IMR-90 (cell line): ENCODE data around the gene F10. TPM values are rescaled to one million over a fixed set of nuclear protein-coding genes. Genes with fewer than 3 reads are reported as not detected.

Source experiments
- ATAC-seq: fragments of 200-7000 bp; cut with Tn5 transposase; 2 replicates; pipeline ENCODE4 v1.9.1; 2020; ENCODE audit warnings: low read depth, mild to moderate bottlenecking, moderate library complexity
- BruUV-seq: library from RNA; stranded (reverse); fragments of 400-500 nt; replicated peaks from 2 replicates; lab custom pipeline; 2021; lab: Mats Ljungman, UMichigan
- CTCF ChIA-PET: fragments of 300-600 bp; formaldehyde crosslinking; extraction: SDS; loops from one replicate; lab custom pipeline; 2021; ENCODE audit warnings: antibody characterized with exemption; lab: Yijun Ruan, JAX
- POLR2A ChIA-PET: fragments of 300-600 bp; sonication (Branson Sonifier 250); formaldehyde crosslinking; loops from one replicate; lab custom pipeline; 2022; ENCODE audit warnings: antibody characterized with exemption; ENCODE audit not compliant: unreplicated experiment; lab: Charles Lee
- DNase-seq: peaks from one replicate; pipeline ENCODE4 v3.0.0; 2013
- H2AFZ ChIP-seq: replicated peaks from 2 replicates; pipeline ENCODE3; 2013; ENCODE audit warnings: low read length, mild to moderate bottlenecking; ENCODE audit not compliant: poor library complexity
- H2AK5ac ChIP-seq: 2 replicates; pipeline ENCODE4 v1.6.1; 2013; ENCODE audit warnings: low read depth, low read length, inconsistent platforms
- H2AK9ac ChIP-seq: replicated peaks from 2 replicates; pipeline ENCODE3; 2013; ENCODE audit warnings: mild to moderate bottlenecking, low read depth, low read length, moderate library complexity; ENCODE audit not compliant: poor library complexity
- H2BK120ac ChIP-seq: 2 replicates; pipeline ENCODE4 v1.6.1; 2013; ENCODE audit warnings: low read depth, low read length, inconsistent platforms
- H2BK15ac ChIP-seq: 3 replicates; pipeline ENCODE4 v1.6.1; 2013; ENCODE audit warnings: low read depth, low read length, inconsistent platforms
- H2BK20ac ChIP-seq: 2 replicates; pipeline ENCODE4 v1.6.1; 2013; ENCODE audit warnings: low read depth, mild to moderate bottlenecking, inconsistent platforms, low read length, moderate library complexity
- H2BK5ac ChIP-seq: 2 replicates; pipeline ENCODE4 v1.6.1; 2013; ENCODE audit warnings: mild to moderate bottlenecking, low read depth, low read length, inconsistent platforms; ENCODE audit not compliant: poor library complexity, severe bottlenecking
- H3K14ac ChIP-seq: replicated peaks from 2 replicates; pipeline ENCODE4 v1.6.1; 2013; ENCODE audit warnings: low read depth, low read length, inconsistent platforms
- H3K18ac ChIP-seq: 2 replicates; pipeline ENCODE4 v1.6.1; 2013; ENCODE audit warnings: low read depth, low read length, control low read depth
- H3K23ac ChIP-seq: 2 replicates; pipeline ENCODE4 v1.6.1; 2013; ENCODE audit warnings: low read depth, low read length, inconsistent platforms
- H3K27ac ChIP-seq: 2 replicates; pipeline ENCODE4 v1.5.1; 2013; ENCODE audit warnings: mild to moderate bottlenecking, control low read depth, low read length; ENCODE audit not compliant: insufficient read depth
- H3K27me3 ChIP-seq: 2 replicates; pipeline ENCODE4 v1.6.1; 2013; ENCODE audit warnings: low read length; ENCODE audit not compliant: control insufficient read depth, insufficient read depth
- H3K36me3 ChIP-seq: 2 replicates; pipeline ENCODE4 v1.6.1; 2013; ENCODE audit warnings: low read length, mixed read lengths; ENCODE audit not compliant: control insufficient read depth, insufficient read depth
- H3K4ac ChIP-seq: 2 replicates; pipeline ENCODE4 v1.6.1; 2013; ENCODE audit warnings: low read depth, low read length, inconsistent platforms
- H3K4me1 ChIP-seq: 2 replicates; pipeline ENCODE4 v1.6.1; 2013; ENCODE audit warnings: low read length, mixed read lengths; ENCODE audit not compliant: control insufficient read depth, insufficient read depth
- H3K4me2 ChIP-seq: 2 replicates; pipeline ENCODE4 v1.6.1; 2013; ENCODE audit warnings: low read depth, mild to moderate bottlenecking, control low read depth, low read length, moderate library complexity
- H3K4me3 ChIP-seq: 2 replicates; pipeline ENCODE4 v1.5.1; 2013; ENCODE audit warnings: low read depth, mild to moderate bottlenecking, control low read depth, low read length, moderate library complexity; ENCODE audit not compliant: insufficient read depth
- H3K56ac ChIP-seq: 2 replicates; pipeline ENCODE4 v1.6.1; 2013; ENCODE audit warnings: low read length, inconsistent platforms; ENCODE audit not compliant: insufficient read depth; ENCODE audit errors: extremely low read depth
- H3K79me1 ChIP-seq, 2 experiments: 2 replicates each; pipeline ENCODE4 v1.6.1; 2013; ENCODE audit warnings: low read length in 2 of 2, inconsistent platforms in 1 of 2, low read depth in 1 of 2
- H3K9ac ChIP-seq: 2 replicates; pipeline ENCODE4 v1.6.1; 2013; ENCODE audit warnings: low read depth, low read length, control low read depth
- H3K9me1 ChIP-seq: 2 replicates; pipeline ENCODE4 v1.6.1; 2013; ENCODE audit warnings: low read length, inconsistent platforms; ENCODE audit not compliant: insufficient read depth
- H3K9me3 ChIP-seq: 2 replicates; pipeline ENCODE4 v1.6.1; 2013; ENCODE audit warnings: low read length; ENCODE audit not compliant: control insufficient read depth, insufficient read depth
- H4K20me1 ChIP-seq: 2 replicates; pipeline ENCODE4 v1.6.1; 2013; ENCODE audit warnings: low read length, inconsistent platforms; ENCODE audit not compliant: insufficient read depth
- H4K5ac ChIP-seq: 2 replicates; pipeline ENCODE4 v1.6.1; 2013; ENCODE audit warnings: mild to moderate bottlenecking, low read depth, low read length, control low read depth
- H4K8ac ChIP-seq, 2 experiments: 2 replicates each; pipeline ENCODE4 v1.6.1; 2013; ENCODE audit warnings: low read depth in 2 of 2, low read length in 2 of 2, control low read depth in 1 of 2, inconsistent platforms in 1 of 2
- H4K91ac ChIP-seq: 2 replicates; pipeline ENCODE4 v1.6.1; 2013; ENCODE audit warnings: low read depth, low read length, inconsistent platforms; ENCODE audit not compliant: insufficient read depth
- CTCF ChIP-seq: conservative IDR thresholded peaks from 2 replicates; pipeline ENCODE4 v1.5.1; 2012; ENCODE audit warnings: mild to moderate bottlenecking, low read depth, low read length, improper control_type of control experiment
- RAD21 ChIP-seq: IDR thresholded peaks from 2 replicates; pipeline ENCODE4 v1.6.1; 2012; ENCODE audit warnings: low read length, improper control_type of control experiment
- RFX5 ChIP-seq: IDR thresholded peaks from 2 replicates; pipeline ENCODE4 v1.8.0; 2012; ENCODE audit warnings: low read depth, mild to moderate bottlenecking, low read length, moderate library complexity
- SMC3 ChIP-seq: fragments of 150-350 bp; IDR thresholded peaks from 2 replicates; pipeline ENCODE4 v1.6.1; 2016; ENCODE audit warnings: low read depth, mild to moderate bottlenecking, antibody characterized with exemption, low read length, moderate library complexity
- USF2 ChIP-seq: fragments of 150-350 bp; IDR thresholded peaks from 2 replicates; pipeline ENCODE4 v1.6.1; 2017; ENCODE audit warnings: mild to moderate bottlenecking, antibody characterized with exemption, low read length, low read depth
- WGBS, 2 experiments: methylation state at CpG; one replicate each; pipeline versions ENCODE4 v1.1.5 to v1.1.7; 2013; ENCODE audit warnings: missing lambda C conversion rate in 2 of 2; ENCODE audit not compliant: insufficient read length in 1 of 2; ENCODE audit errors: extremely low coverage in 2 of 2; 5-methylcytosine and 5-hydroxymethylcytosine counted together
- dilution Hi-C: fragments of 300-500 bp; cut with HindIII; formaldehyde crosslinking; loops from one replicate; pipeline ENCODE4 v1.14.3; 2018; ENCODE audit warnings: low sequenced_read_pairs; ENCODE audit not compliant: unreplicated experiment
- in situ Hi-C: fragments of 300-500 bp; cut with MboI; formaldehyde crosslinking; loops from 3 replicates; pipeline ENCODE4 v1.14.3; 2019; ENCODE audit warnings: low sequenced_read_pairs, inconsistent platforms, mixed read lengths
- intact Hi-C: fragments of 100-400 bp; cut with micrococcal nuclease; formaldehyde crosslinking; loops from 2 replicates; pipeline ENCODE4 v1.10.0; 2022
- polyA plus RNA-seq, 3 experiments: library from polyadenylated mRNA; depleted of rRNA; stranded (reverse); fragments of >200 nt; gene quantifications; 2 replicates each; pipeline ENCODE4 v1.2.3, GENCODE V29; 2012; ENCODE audit warnings: low replicate concordance in 1 of 3
- total RNA-seq: library from RNA; depleted of rRNA; stranded (reverse); fragments of >200 nt; gene quantifications from 2 replicates; pipeline ENCODE4 v1.2.3, GENCODE V29; 2012

The F10 gene
- total and polyA plus RNA-seq, 2 of the 4 experiments (the other 2 are of a cell fraction): 9.1 to 19.5 TPM

- H3K27ac ChIP-seq: no peak overlapping the region
- no peaks in the 10 kb centered on the region for H3K9me3 ChIP-seq
- CTCF ChIA-PET: no interaction called here
- H2AK5ac ChIP-seq: no peak overlapping the region
- POLR2A ChIA-PET: no interaction called here
- H2BK20ac ChIP-seq: no peak overlapping the region
- no peaks in the 10 kb centered on the region for H4K20me1 ChIP-seq
- H4K8ac ChIP-seq: no peak overlapping the region
- dilution Hi-C loops (no loop called here), intact Hi-C loops (no loop called here), in situ Hi-C loops (no loop called here)
- H2BK120ac ChIP-seq: no peak overlapping the region
- no peak overlapping the region for H2BK15ac ChIP-seq
- no peak overlapping the region for H2AK9ac ChIP-seq
- H3K14ac ChIP-seq: no peak overlapping the region
- 0 out of 2 replicates have a peak, but pooled peaks cover 1% of the 10 kb centered on the region for H3K36me3 ChIP-seq
- H3K4ac ChIP-seq: no peak overlapping the region
- H3K18ac ChIP-seq: no peak overlapping the region
- no peak overlapping the region for H4K5ac ChIP-seq
- DNase-seq (no peak), ATAC-seq (no peak)
- no peak overlapping the region for H3K23ac ChIP-seq
- peaks cover 4% of the 10 kb centered on the region; the same call in 1 of the 2 replicates for H3K27me3 ChIP-seq
- no peaks in the 10 kb centered on the region for H3K79me1 ChIP-seq
- 35% methylated on average over 6 of the region's 16 CpGs; no CpG with 5 or more reads in 1 of the 2 experiments for whole genome bisulfite sequencing, 2 experiments
- H3K4me2 ChIP-seq: no peak overlapping the region
- no peak overlapping the region for H3K4me3 ChIP-seq
- no TSS peak for BruUV-seq
- peak overlapping the region; percentile 73 for H2AFZ ChIP-seq
- H3K4me1 ChIP-seq: no peaks in the 10 kb centered on the region
- H2BK5ac ChIP-seq: no peak overlapping the region
- H4K91ac ChIP-seq: no peak overlapping the region
- no peaks in the 10 kb centered on the region for H3K9me1 ChIP-seq
- TF ChIP-seq RFX5 (no peak), USF2 (no peak), SMC3 (no peak), RAD21 (no peak), CTCF (no peak)
- no peak overlapping the region for H3K56ac ChIP-seq
- no peak overlapping the region for H3K9ac ChIP-seq
These were observed 16.4 kb downstream of the F10 start for GRCh38 chr13:113138792-113139551.
